CD4-positive, alpha-beta T cell (primary cell): ENCODE results near the gene ARHGAP15. TPM values are rescaled to one million over a fixed set of nuclear protein-coding genes. Genes with fewer than 3 reads are reported as not detected.

Experiments used
- ATAC-seq: fragments of 200-7000 bp; cut with Tn5 transposase; one replicate; pipeline ENCODE4 v1.10.0; 2022; ENCODE audit warnings: mild to moderate bottlenecking; ENCODE audit not compliant: poor library complexity
- CTCF ChIA-PET: fragments of 350-600 bp; sonication (Branson Sonifier 250); formaldehyde crosslinking; loops from one replicate; lab custom pipeline; 2021; ENCODE audit warnings: antibody characterized with exemption, inconsistent platforms; lab: Charles Lee
- POLR2A ChIA-PET: fragments of 350-600 bp; sonication (Branson Sonifier 250); formaldehyde crosslinking; loops from one replicate; lab custom pipeline; 2021; ENCODE audit warnings: antibody characterized with exemption, inconsistent platforms; lab: Charles Lee
- DNase-seq, 14 experiments: peaks; one replicate each; pipeline ENCODE4 v3.0.0-alpha.2; 2013 to 2020; ENCODE audit warnings: mixed read lengths in 2 of 14
- H3K27ac ChIP-seq, 2 donors: one replicate each; pipeline versions ENCODE4 v1.5.1 to v1.7.0; 2013; ENCODE audit warnings: low read length in 2 of 2, low read depth in 1 of 2, mild to moderate bottlenecking in 1 of 2
- H3K27me3 ChIP-seq, 2 experiments: 1 replicate in 1 of 2; 2 replicates in 1 of 2; pipeline versions ENCODE4 v1.6.1 to v1.7.0; 2013; ENCODE audit warnings: low read length in 2 of 2, control low read depth in 1 of 2, mild to moderate bottlenecking in 1 of 2, moderate library complexity in 1 of 2; ENCODE audit not compliant: insufficient read depth in 2 of 2, control insufficient read depth in 1 of 2
- H3K36me3 ChIP-seq: one replicate; pipeline ENCODE4 v1.6.1; 2013; ENCODE audit warnings: low read length, control low read depth; ENCODE audit not compliant: insufficient read depth
- H3K4me1 ChIP-seq: one replicate; pipeline ENCODE4 v1.6.1; 2013; ENCODE audit warnings: low read length, control low read depth; ENCODE audit not compliant: insufficient read depth
- H3K4me3 ChIP-seq: one replicate; pipeline ENCODE4 v1.5.1; 2013; ENCODE audit warnings: mild to moderate bottlenecking, low read length, moderate library complexity
- H3K9me3 ChIP-seq, 2 experiments: 1 replicate in 1 of 2; 2 replicates in 1 of 2; pipeline versions ENCODE4 v1.6.1 to v1.7.0; 2013; ENCODE audit warnings: low read length in 2 of 2, mild to moderate bottlenecking in 2 of 2, control low read depth in 1 of 2, moderate library complexity in 1 of 2; ENCODE audit not compliant: control insufficient read depth in 1 of 2, insufficient read depth in 1 of 2
- H3K27ac Mint-ChIP-seq: one replicate; pipeline ENCODE4 v1.8.0; 2020; ENCODE audit warnings: mixed read lengths
- H3K27me3 Mint-ChIP-seq: one replicate; pipeline ENCODE4 v1.8.0; 2021; ENCODE audit warnings: mixed read lengths
- H3K36me3 Mint-ChIP-seq: one replicate; pipeline ENCODE4 v1.8.0; 2021; ENCODE audit warnings: low read depth, mixed read lengths
- H3K4me1 Mint-ChIP-seq: one replicate; pipeline ENCODE4 v1.8.0; 2021; ENCODE audit warnings: low read depth, mixed read lengths
- H3K4me3 Mint-ChIP-seq: one replicate; pipeline ENCODE4 v1.8.0; 2020; ENCODE audit warnings: mild to moderate bottlenecking, mixed read lengths
- H3K9me3 Mint-ChIP-seq: one replicate; pipeline ENCODE4 v1.8.0; 2020; ENCODE audit warnings: mixed read lengths
- intact Hi-C, 2 experiments: fragments of 100-400 bp; cut with DNase I in 1 of 2; cut with micrococcal nuclease in 1 of 2; formaldehyde crosslinking; loops; one replicate each; pipeline versions ENCODE4 v1.15.1 to v1.9.0; 2023 to 2025; cut with DNase I, micrococcal nuclease
- total RNA-seq, 174 experiments: library from RNA in 2 of 174; stranded (reverse) in 2 of 174; gene quantifications; one replicate each; pipeline ENCODE4 v1.2.3 and lab custom pipeline; 2021 to 2026
- TF ChIP-seq, protein P1 (sequence below): fragments of 200-600 bp; IDR thresholded peaks from one replicate; pipeline ENCODE4 v1.8.0; 2022; ENCODE audit warnings: antibody characterized with exemption, mild to moderate bottlenecking

The ARHGAP15 gene
- total RNA-seq, 2 experiments from 2014 or later, result 158 to 165 TPM

- Histone ChIP-seq H3K4me1 (peaks cover 6% of the 10 kb centered on the region), H3K4me3 (no peak overlapping the region), H3K27me3 (no peaks in the 10 kb centered on the region), H3K36me3 (peaks cover 5% of the 10 kb centered on the region), H3K9me3 (peaks cover 0 to 7% of the 10 kb centered on the region in 2 experiments), H3K27ac (no peak overlapping the region)
- peak in 5 of 14 experiments; percentile 2 to 48 (median 15) for DNase-seq
- H3K27me3 Mint-ChIP-seq, result no peaks in the 10 kb centered on the region
- peaks cover 62% of the 10 kb centered on the region for H3K4me1 Mint-ChIP-seq
- peaks cover 4% of the 10 kb centered on the region for H3K9me3 Mint-ChIP-seq
- intact Hi-C loops, result no loop called here
- H3K27ac Mint-ChIP-seq, result peak overlapping the region; percentile 60
- H3K36me3 Mint-ChIP-seq, result peaks cover 68% of the 10 kb centered on the region
- ChIA-PET POLR2A (interaction anchor here (0.8 kb wide), 1 partner anchor 27 kb away, joined by 3 read pairs; no protein-coding TSS in a partner anchor), CTCF (no interaction called here)
- TF ChIP-seq, protein P1, sequence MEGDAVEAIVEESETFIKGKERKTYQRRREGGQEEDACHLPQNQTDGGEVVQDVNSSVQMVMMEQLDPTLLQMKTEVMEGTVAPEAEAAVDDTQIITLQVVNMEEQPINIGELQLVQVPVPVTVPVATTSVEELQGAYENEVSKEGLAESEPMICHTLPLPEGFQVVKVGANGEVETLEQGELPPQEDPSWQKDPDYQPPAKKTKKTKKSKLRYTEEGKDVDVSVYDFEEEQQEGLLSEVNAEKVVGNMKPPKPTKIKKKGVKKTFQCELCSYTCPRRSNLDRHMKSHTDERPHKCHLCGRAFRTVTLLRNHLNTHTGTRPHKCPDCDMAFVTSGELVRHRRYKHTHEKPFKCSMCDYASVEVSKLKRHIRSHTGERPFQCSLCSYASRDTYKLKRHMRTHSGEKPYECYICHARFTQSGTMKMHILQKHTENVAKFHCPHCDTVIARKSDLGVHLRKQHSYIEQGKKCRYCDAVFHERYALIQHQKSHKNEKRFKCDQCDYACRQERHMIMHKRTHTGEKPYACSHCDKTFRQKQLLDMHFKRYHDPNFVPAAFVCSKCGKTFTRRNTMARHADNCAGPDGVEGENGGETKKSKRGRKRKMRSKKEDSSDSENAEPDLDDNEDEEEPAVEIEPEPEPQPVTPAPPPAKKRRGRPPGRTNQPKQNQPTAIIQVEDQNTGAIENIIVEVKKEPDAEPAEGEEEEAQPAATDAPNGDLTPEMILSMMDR, result no peak
- ATAC-seq, result peak; percentile 75
- peak overlapping the region; percentile 27 for H3K4me3 Mint-ChIP-seq
Measured at GRCh38 chr2:143545059-143545948, 416.1 kb downstream of the ARHGAP15 start.

DNA sequence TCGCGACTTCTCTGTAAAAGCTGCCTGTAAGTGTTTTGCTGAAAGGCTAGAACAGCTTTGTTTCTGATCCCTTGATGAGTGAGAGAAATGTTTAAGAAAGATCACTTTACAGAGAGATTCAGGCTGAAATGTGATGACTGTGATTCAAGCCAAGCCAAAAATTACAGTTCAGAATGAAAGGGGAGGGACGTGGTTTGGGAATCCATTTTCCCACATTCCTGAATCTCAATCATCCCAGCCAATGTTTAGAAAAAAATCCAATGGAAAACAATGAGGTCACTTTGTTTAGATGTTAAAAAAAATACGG, 416.7 kb downstream of the ARHGAP15 start:
- no peak for DNase-seq
- Histone ChIP-seq H3K27ac (no peak overlapping the region), H3K36me3 (peaks cover 5% of the 10 kb centered on the region), H3K4me1 (peaks cover 6% of the 10 kb centered on the region), H3K4me3 (no peak overlapping the region), H3K27me3 (no peaks in the 10 kb centered on the region), H3K9me3 (peaks cover 0 to 7% of the 10 kb centered on the region in 2 experiments)
- ChIA-PET CTCF (no interaction called here), POLR2A (no interaction called here)
- H3K27ac Mint-ChIP-seq, result no peak overlapping the region
- H3K4me3 Mint-ChIP-seq, result no peak overlapping the region
- TF ChIP-seq, protein P1, result no peak
- peaks cover 3% of the 10 kb centered on the region for H3K9me3 Mint-ChIP-seq
- no peak for ATAC-seq
- intact Hi-C loops, result no loop called here
- H3K4me1 Mint-ChIP-seq, result peaks cover 56% of the 10 kb centered on the region
- peaks cover 62% of the 10 kb centered on the region for H3K36me3 Mint-ChIP-seq
- no peaks in the 10 kb centered on the region for H3K27me3 Mint-ChIP-seq

DNA sequence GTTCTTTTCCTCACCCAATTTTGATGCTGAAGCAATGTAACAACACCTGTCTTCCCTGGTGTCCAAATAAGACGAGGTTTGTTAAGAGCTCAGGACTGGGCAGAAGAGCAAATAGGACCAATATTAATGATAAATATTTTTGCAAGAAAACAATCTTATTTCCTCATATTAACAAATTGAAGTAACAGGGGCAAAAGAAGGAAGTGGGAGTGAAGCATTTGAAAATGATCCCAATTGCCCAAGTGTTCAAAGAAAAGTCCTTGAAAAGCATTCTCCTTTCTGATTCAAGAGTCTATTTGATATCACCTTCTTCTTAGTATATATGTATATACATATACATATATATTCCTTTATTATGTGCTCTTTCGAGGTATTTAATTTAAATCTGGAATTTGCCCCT, 418.8 kb downstream of the ARHGAP15 start:
- peaks cover 6% of the 10 kb centered on the region for H3K4me1 ChIP-seq
- Mint-ChIP-seq H3K36me3 (peaks cover 56% of the 10 kb centered on the region), H3K4me1 (peaks cover 47% of the 10 kb centered on the region), H3K27me3 (no peaks in the 10 kb centered on the region), H3K9me3 (no peaks in the 10 kb centered on the region), H3K27ac (no peak overlapping the region), H3K4me3 (no peak overlapping the region)
- ChIA-PET POLR2A (no interaction called here), CTCF (no interaction called here)
- intact Hi-C loops, result no loop called here
- TF ChIP-seq, protein P1, result no peak
- ATAC-seq (no peak), DNase-seq (no peak)
- no peak overlapping the region for H3K27ac ChIP-seq
- H3K9me3 ChIP-seq, result no peaks in the 10 kb centered on the region
- no peaks in the 10 kb centered on the region for H3K27me3 ChIP-seq
- peaks cover 5% of the 10 kb centered on the region for H3K36me3 ChIP-seq
- no peak overlapping the region for H3K4me3 ChIP-seq
